ENCODE results near the gene FAM83D.
A peak's percentile ranks its signal among the peaks of the same experiment; 100 is the strongest.

FAM83D gene

DNA sequence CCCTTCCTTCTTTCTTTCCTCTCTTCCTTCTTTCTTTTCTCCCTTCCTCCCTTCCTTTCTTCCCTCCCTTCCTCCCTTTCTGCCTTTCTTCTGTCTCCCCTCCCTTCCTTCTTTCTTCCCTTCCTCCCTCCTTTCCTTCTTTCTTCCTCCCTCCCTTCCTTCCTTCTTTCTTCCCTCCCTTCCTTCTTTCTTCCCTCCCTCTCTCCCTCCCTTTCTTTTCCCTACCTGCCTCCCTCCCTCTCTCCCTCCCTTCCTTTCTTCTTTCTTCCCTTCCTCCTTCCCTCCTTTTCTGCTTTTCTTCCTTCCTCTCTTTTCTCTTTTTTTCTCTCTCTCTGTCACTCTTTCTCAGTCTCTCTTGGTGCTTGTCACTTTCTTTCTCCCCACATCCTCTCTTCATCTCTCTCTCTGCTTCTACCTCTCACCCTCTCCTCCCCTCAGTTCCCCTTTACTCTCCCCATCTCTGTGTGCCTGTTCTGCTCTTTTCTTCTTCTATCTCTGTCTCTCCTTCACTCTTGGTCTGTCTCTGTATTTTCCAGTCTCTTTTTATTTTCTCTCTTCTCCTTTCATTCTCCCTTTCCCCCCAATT is 30.1 kb upstream of the FAM83D start:
- H3K4me3 ChIP-seq (ENCODE audit: control insufficient read depth, low read depth, low read length): no peak overlapping the region
- DNase-seq (ENCODE audit: low read depth): no peak
- TF ChIP-seq, protein P1, sequence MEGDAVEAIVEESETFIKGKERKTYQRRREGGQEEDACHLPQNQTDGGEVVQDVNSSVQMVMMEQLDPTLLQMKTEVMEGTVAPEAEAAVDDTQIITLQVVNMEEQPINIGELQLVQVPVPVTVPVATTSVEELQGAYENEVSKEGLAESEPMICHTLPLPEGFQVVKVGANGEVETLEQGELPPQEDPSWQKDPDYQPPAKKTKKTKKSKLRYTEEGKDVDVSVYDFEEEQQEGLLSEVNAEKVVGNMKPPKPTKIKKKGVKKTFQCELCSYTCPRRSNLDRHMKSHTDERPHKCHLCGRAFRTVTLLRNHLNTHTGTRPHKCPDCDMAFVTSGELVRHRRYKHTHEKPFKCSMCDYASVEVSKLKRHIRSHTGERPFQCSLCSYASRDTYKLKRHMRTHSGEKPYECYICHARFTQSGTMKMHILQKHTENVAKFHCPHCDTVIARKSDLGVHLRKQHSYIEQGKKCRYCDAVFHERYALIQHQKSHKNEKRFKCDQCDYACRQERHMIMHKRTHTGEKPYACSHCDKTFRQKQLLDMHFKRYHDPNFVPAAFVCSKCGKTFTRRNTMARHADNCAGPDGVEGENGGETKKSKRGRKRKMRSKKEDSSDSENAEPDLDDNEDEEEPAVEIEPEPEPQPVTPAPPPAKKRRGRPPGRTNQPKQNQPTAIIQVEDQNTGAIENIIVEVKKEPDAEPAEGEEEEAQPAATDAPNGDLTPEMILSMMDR (conservative IDR thresholded peaks at IDR 0.05; ENCODE audit: control insufficient read depth, insufficient read depth, low read depth, low read length): no peak

DNA sequence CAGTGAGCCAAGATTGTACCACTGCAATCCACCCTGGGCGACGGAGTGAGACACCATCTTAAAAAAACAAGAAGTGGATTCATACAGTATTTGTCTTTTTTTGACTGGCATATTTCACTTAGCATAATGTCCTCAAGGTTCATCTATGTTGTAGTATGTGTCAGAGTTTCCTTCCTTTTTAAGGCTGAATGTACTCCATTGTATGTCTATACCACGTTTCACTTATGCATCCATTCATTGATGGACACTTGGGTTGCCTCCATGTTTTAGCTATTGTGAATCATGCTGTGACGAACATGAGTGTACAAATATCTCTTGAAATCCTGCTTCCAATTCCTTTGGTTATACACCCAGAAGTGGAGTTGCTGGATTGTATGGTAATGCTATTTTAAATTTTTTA is 28.9 kb upstream of the FAM83D start:
- no peak for DNase-seq (ENCODE audit: low read depth)
- H3K4me3 ChIP-seq (ENCODE audit: control insufficient read depth, low read depth, low read length): no peak overlapping the region
- TF ChIP-seq, protein P1 (conservative IDR thresholded peaks at IDR 0.05; ENCODE audit: control insufficient read depth, insufficient read depth, low read depth, low read length): no peak

DNA sequence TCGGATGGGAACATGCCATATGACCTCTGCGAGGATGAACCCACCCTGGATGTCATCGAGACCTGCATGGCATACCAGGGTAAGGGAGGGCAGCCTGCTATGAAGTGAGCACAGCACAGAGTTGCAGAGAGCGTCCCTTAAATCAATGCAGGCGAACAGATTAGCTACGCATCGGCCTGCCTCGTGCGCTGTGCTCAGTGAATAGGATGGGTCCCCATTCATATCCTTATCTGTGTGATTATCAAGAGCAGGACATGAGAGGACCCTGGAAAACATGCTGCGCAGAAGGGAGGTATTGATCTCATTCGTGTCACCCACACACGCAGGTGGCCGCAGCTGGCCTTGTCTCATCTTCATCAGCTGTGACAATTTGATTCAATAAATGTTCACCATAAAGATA is 25.6 kb upstream of the FAM83D start:
- TF ChIP-seq, protein P1 (conservative IDR thresholded peaks at IDR 0.05; ENCODE audit: control insufficient read depth, insufficient read depth, low read depth, low read length): no peak
- no peak overlapping the region for H3K4me3 ChIP-seq (ENCODE audit: control insufficient read depth, low read depth, low read length)
- no peak for DNase-seq (ENCODE audit: low read depth)

DNA sequence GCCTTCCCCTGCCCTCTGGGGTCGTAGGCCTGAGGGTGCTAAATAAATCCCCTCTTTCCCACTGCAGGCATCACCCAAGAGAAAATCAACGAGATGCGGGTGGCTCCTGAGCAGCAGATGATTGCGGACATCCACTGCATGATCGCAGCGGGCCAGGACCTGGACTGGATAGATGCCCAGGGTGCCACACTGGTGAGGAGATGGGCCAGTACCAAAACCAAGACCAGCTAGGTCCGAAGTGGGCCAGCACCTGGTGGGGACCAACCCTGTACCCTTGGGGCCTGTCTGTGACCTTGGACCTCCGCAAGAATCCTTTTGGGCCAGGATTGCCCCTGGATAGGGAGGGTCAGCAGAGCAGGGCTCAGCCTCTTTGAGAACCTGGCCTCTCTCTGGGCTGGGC is 23.6 kb upstream of the FAM83D start:
- no peak overlapping the region for H3K4me3 ChIP-seq (ENCODE audit: control insufficient read depth, low read depth, low read length)
- DNase-seq (ENCODE audit: low read depth): no peak

DNA sequence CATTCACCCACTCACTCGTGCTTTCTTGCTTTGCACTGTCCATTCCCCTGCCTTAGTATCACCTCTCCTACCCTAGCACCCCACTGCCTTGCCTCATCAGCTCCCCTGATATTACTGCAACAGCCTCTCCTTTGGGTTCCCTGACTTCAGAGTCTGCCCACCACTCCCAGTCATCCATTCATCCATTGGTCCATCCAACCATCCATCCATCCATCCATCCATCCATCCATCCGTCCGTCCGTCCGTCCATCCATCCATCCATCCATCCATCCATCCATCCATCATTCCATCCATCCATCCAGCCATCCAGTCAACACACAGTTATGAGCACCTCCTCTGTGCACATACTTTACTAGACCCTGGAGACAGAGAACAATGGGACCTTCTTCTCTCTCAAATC is 22.9 kb upstream of the FAM83D start:
- TF ChIP-seq, protein P1 (conservative IDR thresholded peaks at IDR 0.05; ENCODE audit: control insufficient read depth, insufficient read depth, low read depth, low read length): no peak
- H3K4me3 ChIP-seq (ENCODE audit: control insufficient read depth, low read depth, low read length): no peak overlapping the region
- no peak for DNase-seq (ENCODE audit: low read depth)

More for the DNA sequence above, 23.6 kb upstream of the FAM83D start:
- TF ChIP-seq, protein P1 (conservative IDR thresholded peaks at IDR 0.05; ENCODE audit: control insufficient read depth, insufficient read depth, low read depth, low read length): no peak

DNA sequence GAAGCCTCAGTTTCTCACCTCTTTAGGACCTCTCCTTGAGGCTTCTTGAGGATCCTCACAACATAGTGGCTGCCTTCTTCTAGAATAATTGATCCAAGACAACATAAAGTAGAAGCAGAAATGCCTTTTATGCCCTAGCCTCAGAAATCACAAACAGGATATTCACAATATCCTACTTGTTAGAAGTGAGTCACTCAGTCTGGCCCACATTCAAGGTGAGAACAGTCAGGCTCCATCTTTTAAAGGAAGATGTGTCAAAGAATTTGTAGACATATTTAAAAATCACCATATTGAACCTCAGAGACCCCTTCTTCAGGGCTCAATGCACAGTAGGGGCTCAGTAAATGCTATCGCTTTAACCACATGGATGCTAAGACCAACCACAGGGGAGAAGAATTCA is 20.8 kb upstream of the FAM83D start:
- peak; percentile 20 for DNase-seq (ENCODE audit: low read depth)
- TF ChIP-seq, protein P1 (conservative IDR thresholded peaks at IDR 0.05; ENCODE audit: control insufficient read depth, insufficient read depth, low read depth, low read length): no peak
- no peak overlapping the region for H3K4me3 ChIP-seq (ENCODE audit: control insufficient read depth, low read depth, low read length)
